Mucosa of stomach (tissue), 1 donor: ENCODE data around the gene RIOK3.

Experiments used
- H3K27me3 ChIP-seq: one replicate; pipeline ENCODE4 v1.7.0; 2013; ENCODE audit warnings: mild to moderate bottlenecking, low read length; ENCODE audit not compliant: control insufficient read depth, insufficient read depth
- H3K36me3 ChIP-seq: one replicate; pipeline ENCODE4 v1.7.0; 2013; ENCODE audit warnings: low read length; ENCODE audit not compliant: control insufficient read depth, insufficient read depth
- H3K4me1 ChIP-seq: one replicate; pipeline ENCODE4 v1.7.0; 2013; ENCODE audit warnings: mild to moderate bottlenecking, low read length; ENCODE audit not compliant: control insufficient read depth, insufficient read depth
- H3K4me3 ChIP-seq: one replicate; pipeline ENCODE4 v1.7.0; 2013; ENCODE audit warnings: low read length
- H3K9ac ChIP-seq: one replicate; pipeline ENCODE4 v1.7.0; 2013; ENCODE audit warnings: mild to moderate bottlenecking, low read length, moderate library complexity
- H3K9me3 ChIP-seq: one replicate; pipeline ENCODE4 v1.7.0; 2013; ENCODE audit warnings: mild to moderate bottlenecking, low read length, moderate library complexity; ENCODE audit not compliant: control insufficient read depth
- donor health status: Pancreatic carcinoma.

The RIOK3 gene

GRCh38 chr18:23456835-23457234 lies 3.7 kb downstream of the RIOK3 start:
- Histone ChIP-seq H3K36me3 (no peaks in the 10 kb centered on the region), H3K4me1 (peaks cover 63% of the 10 kb centered on the region), H3K4me3 (no peak overlapping the region), H3K9ac (no peak overlapping the region), H3K9me3 (no peaks in the 10 kb centered on the region), H3K27me3 (no peaks in the 10 kb centered on the region)

- Histone ChIP-seq H3K4me1 (peaks cover 54% of the 10 kb centered on the region), H3K9me3 (no peaks in the 10 kb centered on the region), H3K9ac (no peak overlapping the region), H3K27me3 (no peaks in the 10 kb centered on the region), H3K36me3 (no peaks in the 10 kb centered on the region), H3K4me3 (no peak overlapping the region)
Observed at GRCh38 chr18:23458830-23459529, 5.9 kb downstream of the RIOK3 start.

GRCh38 chr18:23459530-23459921 lies 6.4 kb downstream of the RIOK3 start:
- peaks cover 54% of the 10 kb centered on the region for H3K4me1 ChIP-seq
- no peaks in the 10 kb centered on the region for H3K9me3 ChIP-seq
- no peaks in the 10 kb centered on the region for H3K36me3 ChIP-seq
- no peaks in the 10 kb centered on the region for H3K27me3 ChIP-seq
- H3K9ac ChIP-seq = no peak overlapping the region
- no peak overlapping the region for H3K4me3 ChIP-seq

- no peak overlapping the region for H3K4me3 ChIP-seq
- no peaks in the 10 kb centered on the region for H3K27me3 ChIP-seq
- peaks cover 49% of the 10 kb centered on the region for H3K4me1 ChIP-seq
- H3K9ac ChIP-seq = no peak overlapping the region
- H3K9me3 ChIP-seq = no peaks in the 10 kb centered on the region
- no peaks in the 10 kb centered on the region for H3K36me3 ChIP-seq
Observed at GRCh38 chr18:23460285-23461273, 7.5 kb downstream of the RIOK3 start.

- Histone ChIP-seq H3K4me3 (no peak overlapping the region), H3K27me3 (no peaks in the 10 kb centered on the region), H3K4me1 (peaks cover 36% of the 10 kb centered on the region), H3K9me3 (no peaks in the 10 kb centered on the region), H3K36me3 (peaks cover 4% of the 10 kb centered on the region), H3K9ac (no peak overlapping the region)
Observed at GRCh38 chr18:23462876-23463275, 9.8 kb downstream of the RIOK3 start.

- Histone ChIP-seq H3K36me3 (peaks cover 11% of the 10 kb centered on the region), H3K27me3 (no peaks in the 10 kb centered on the region), H3K9me3 (no peaks in the 10 kb centered on the region), H3K4me3 (no peak overlapping the region), H3K9ac (no peak overlapping the region), H3K4me1 (no peaks in the 10 kb centered on the region)
Observed at GRCh38 chr18:23468753-23469459, 15.8 kb downstream of the RIOK3 start.

- Histone ChIP-seq H3K27me3 (no peaks in the 10 kb centered on the region), H3K36me3 (peaks cover 21% of the 10 kb centered on the region), H3K9ac (no peak overlapping the region), H3K9me3 (no peaks in the 10 kb centered on the region), H3K4me1 (no peaks in the 10 kb centered on the region), H3K4me3 (no peak overlapping the region)
Observed at GRCh38 chr18:23470620-23471387, 17.7 kb downstream of the RIOK3 start.

- H3K4me3 ChIP-seq = no peak overlapping the region
- H3K36me3 ChIP-seq = peaks cover 25% of the 10 kb centered on the region
- no peaks in the 10 kb centered on the region for H3K9me3 ChIP-seq
- no peak overlapping the region for H3K9ac ChIP-seq
- H3K4me1 ChIP-seq = no peaks in the 10 kb centered on the region
- H3K27me3 ChIP-seq = no peaks in the 10 kb centered on the region
Observed at GRCh38 chr18:23471486-23471885, 18.4 kb downstream of the RIOK3 start.

- H3K36me3 ChIP-seq = peaks cover 10% of the 10 kb centered on the region
- no peak overlapping the region for H3K9ac ChIP-seq
- no peaks in the 10 kb centered on the region for H3K9me3 ChIP-seq
- H3K4me3 ChIP-seq = no peak overlapping the region
- no peaks in the 10 kb centered on the region for H3K27me3 ChIP-seq
- H3K4me1 ChIP-seq = peaks cover 8% of the 10 kb centered on the region
Observed at GRCh38 chr18:23479829-23480505, 26.9 kb downstream of the RIOK3 start.

- H3K27me3 ChIP-seq = no peaks in the 10 kb centered on the region
- no peak overlapping the region for H3K4me3 ChIP-seq
- H3K36me3 ChIP-seq = peaks cover 3% of the 10 kb centered on the region
- H3K9me3 ChIP-seq = no peaks in the 10 kb centered on the region
- H3K9ac ChIP-seq = no peak overlapping the region
- H3K4me1 ChIP-seq = peaks cover 12% of the 10 kb centered on the region
Observed at GRCh38 chr18:23484561-23485182, 31.6 kb downstream of the RIOK3 start.

GRCh38 chr18:23485386-23485785 lies 32.3 kb downstream of the RIOK3 start:
- no peaks in the 10 kb centered on the region for H3K36me3 ChIP-seq
- no peak overlapping the region for H3K9ac ChIP-seq
- H3K4me1 ChIP-seq = peaks cover 12% of the 10 kb centered on the region
- H3K4me3 ChIP-seq = no peak overlapping the region
- H3K9me3 ChIP-seq = no peaks in the 10 kb centered on the region
- H3K27me3 ChIP-seq = no peaks in the 10 kb centered on the region
